WI38 (cell line): ENCODE data around the gene CARM1.
"Not testable (repeated sequence)": the region's sequence is repeated elsewhere in the genome, so short reads cannot be mapped to it uniquely, and the experiment has no call there.

ENCODE experiments used
- H3K4me3 ChIP-seq: 2 replicates; pipeline ENCODE4 v1.5.1; 2011; ENCODE audit warnings: low read depth, mild to moderate bottlenecking, control low read depth, low read length
- CTCF ChIP-seq: IDR thresholded peaks from 2 replicates; pipeline ENCODE4 v1.5.1; 2012; ENCODE audit warnings: low read depth, mild to moderate bottlenecking, control low read depth, low read length

Gene CARM1

GRCh38 chr19:10946958-10947657 is 75.8 kb downstream of the CARM1 start:
- no peak overlapping the region for H3K4me3 ChIP-seq
- no peak for TF ChIP-seq CTCF

- H3K4me3 ChIP-seq = no peak overlapping the region
- no peak for TF ChIP-seq CTCF
These were observed 81.5 kb downstream of the CARM1 start for GRCh38 chr19:10952809-10953208.

GRCh38 chr19:10959277-10959968 is 88.1 kb downstream of the CARM1 start:
- H3K4me3 ChIP-seq = not testable (repeated sequence)

GRCh38 chr19:10960314-10961072 is 89.1 kb downstream of the CARM1 start, which contains the start of gene SMARCA4:
Gene SMARCA4 (plus strand): TSS chr19:10961030. CDS start chr19:10984152, 23,122 bp downstream.
- TF ChIP-seq CTCF = no peak
- H3K4me3 ChIP-seq = peak within 1 kb of the TSS; percentile 91

GRCh38 chr19:10961073-10961860 is 89.9 kb downstream of the CARM1 start:
- H3K4me3 ChIP-seq = peak overlapping the region; percentile 91

GRCh38 chr19:10962863-10963262 is 91.5 kb downstream of the CARM1 start:
- peak overlapping the region; percentile 91; the same call in 1 of the 2 replicates for H3K4me3 ChIP-seq
- TF ChIP-seq CTCF = no peak

More at GRCh38 chr19:10961073-10961860, 89.9 kb downstream of the CARM1 start:
- TF ChIP-seq CTCF = no peak

- H3K4me3 ChIP-seq = no peak overlapping the region
- TF ChIP-seq CTCF = no peak
These were observed 92.5 kb downstream of the CARM1 start for GRCh38 chr19:10963865-10964264.
